Cortex of kidney (tissue), 1 donor: ENCODE results near the gene RARRES2.

ENCODE experiments used
- DNase-seq: peaks from one replicate; lab custom pipeline; 2025; lab: John Stamatoyannopoulos, UW

The RARRES2 gene

GRCh38 chr7:150376560-150376959 is 35.1 kb upstream of the RARRES2 start:
- DNase-seq = no peak

GRCh38 chr7:150375662-150376521 is 34.5 kb upstream of the RARRES2 start:
- no peak for DNase-seq

GRCh38 chr7:150374472-150374871 is 33.0 kb upstream of the RARRES2 start:
- DNase-seq = no peak

- DNase-seq = no peak
Observed at GRCh38 chr7:150374026-150374425, 32.6 kb upstream of the RARRES2 start.

GRCh38 chr7:150373049-150373801 is 31.8 kb upstream of the RARRES2 start:
- DNase-seq = no peak

GRCh38 chr7:150372271-150373048 is 31.0 kb upstream of the RARRES2 start:
- DNase-seq = no peak

- DNase-seq = no peak
Observed at GRCh38 chr7:150371996-150372270, 30.5 kb upstream of the RARRES2 start.

GRCh38 chr7:150371131-150371995 is 29.9 kb upstream of the RARRES2 start:
- no peak for DNase-seq

GRCh38 chr7:150370612-150371071 is 29.2 kb upstream of the RARRES2 start:
- DNase-seq = no peak

GRCh38 chr7:150369748-150370501 is 28.5 kb upstream of the RARRES2 start:
- DNase-seq = no peak

- no peak for DNase-seq
Observed at GRCh38 chr7:150368884-150369747, 27.7 kb upstream of the RARRES2 start.

- no peak for DNase-seq
Observed at GRCh38 chr7:150368096-150368883, 26.9 kb upstream of the RARRES2 start, which contains the start of gene REPIN1. REPIN1 (plus strand) TSS chr7:150368822; CDS start chr7:150369712, 890 bp downstream.

- no peak for DNase-seq
Observed at GRCh38 chr7:150367677-150368095, 26.3 kb upstream of the RARRES2 start.

- no peak for DNase-seq
Observed at GRCh38 chr7:150365673-150366398, 24.4 kb upstream of the RARRES2 start.

GRCh38 chr7:150365194-150365593 is 23.8 kb upstream of the RARRES2 start:
- no peak for DNase-seq

- DNase-seq = no peak
Observed at GRCh38 chr7:150363872-150364271, 22.4 kb upstream of the RARRES2 start.

GRCh38 chr7:150363370-150363769 is 21.9 kb upstream of the RARRES2 start:
- no peak for DNase-seq
